Neural progenitor cell (in vitro differentiated cells): ENCODE results near the gene ZCCHC3. TPM values are rescaled to one million over a fixed set of nuclear protein-coding genes. Genes with fewer than 3 reads are reported as not detected.

Source experiments
- DNase-seq: peaks from one replicate; pipeline ENCODE4 v3.0.0-alpha.2; 2016; ENCODE audit warnings: low spot score
- H2AFZ ChIP-seq: fragments of 200-600 bp; sonication (generic); replicated peaks from 2 replicates; pipeline ENCODE4 v1.6.1; 2016; ENCODE audit warnings: antibody characterized with exemption
- H3F3A ChIP-seq: fragments of 200-600 bp; sonication (generic); 2 replicates; pipeline ENCODE4 v1.6.1; 2016; ENCODE audit warnings: antibody characterized with exemption, low read depth
- H3K27ac ChIP-seq: fragments of 200-600 bp; sonication (generic); 2 replicates; pipeline ENCODE4 v1.5.1; 2016; ENCODE audit warnings: mild to moderate bottlenecking
- H3K27me3 ChIP-seq: fragments of 200-600 bp; sonication (generic); 2 replicates; pipeline ENCODE4 v1.6.1; 2016; ENCODE audit warnings: mild to moderate bottlenecking, moderate library complexity
- H3K36me3 ChIP-seq: fragments of 200-600 bp; sonication (generic); 2 replicates; pipeline ENCODE4 v1.5.1; 2016
- H3K4me1 ChIP-seq: fragments of 200-600 bp; sonication (generic); 2 replicates; pipeline ENCODE4 v1.6.1; 2016; ENCODE audit warnings: mixed run types
- H3K4me2 ChIP-seq: fragments of 200-600 bp; sonication (generic); 2 replicates; pipeline ENCODE4 v1.6.1; 2016
- H3K4me3 ChIP-seq: fragments of 200-600 bp; sonication (generic); 2 replicates; pipeline ENCODE4 v1.5.1; 2016
- H3K79me2 ChIP-seq: fragments of 200-600 bp; sonication (generic); 2 replicates; pipeline ENCODE4 v1.6.1; 2016; ENCODE audit warnings: low read depth
- H3K9ac ChIP-seq: fragments of 200-600 bp; sonication (generic); 2 replicates; pipeline ENCODE4 v1.6.1; 2016
- H3K9me3 ChIP-seq: fragments of 200-600 bp; sonication (generic); 2 replicates; pipeline ENCODE4 v1.5.1; 2016; ENCODE audit warnings: low read depth
- H4K20me1 ChIP-seq: fragments of 200-600 bp; sonication (generic); 2 replicates; pipeline ENCODE4 v1.6.1; 2016; ENCODE audit warnings: low read depth
- H3K27ac Mint-ChIP-seq: 3 replicates; pipeline ENCODE4 v1.8.0; 2021; ENCODE audit warnings: mixed read lengths
- H3K27me3 Mint-ChIP-seq: 2 replicates; pipeline ENCODE4 v1.8.0; 2022; ENCODE audit warnings: low read depth, mild to moderate bottlenecking, inconsistent platforms, moderate library complexity, mixed read lengths; ENCODE audit not compliant: insufficient read depth
- H3K36me3 Mint-ChIP-seq: 3 replicates; pipeline ENCODE4 v1.8.0; 2021; ENCODE audit warnings: mixed read lengths
- H3K4me1 Mint-ChIP-seq: 3 replicates; pipeline ENCODE4 v1.8.0; 2021; ENCODE audit warnings: mixed read lengths
- H3K4me3 Mint-ChIP-seq: 3 replicates; pipeline ENCODE4 v1.8.0; 2021; ENCODE audit warnings: mild to moderate bottlenecking, moderate library complexity, mixed read lengths
- H3K9me3 Mint-ChIP-seq: 3 replicates; pipeline ENCODE4 v1.8.0; 2020; ENCODE audit warnings: mixed read lengths
- EZH2 ChIP-seq: fragments of 200-600 bp; sonication (generic); IDR thresholded peaks from 2 replicates; pipeline ENCODE4 v1.6.1; 2017; ENCODE audit warnings: antibody characterized with exemption, mild to moderate bottlenecking, moderate library complexity
- EZH2phosphoT487 ChIP-seq: fragments of 200-600 bp; sonication (generic); IDR thresholded peaks from 2 replicates; pipeline ENCODE4 v1.6.1; 2017; ENCODE audit warnings: antibody characterized with exemption
- total RNA-seq: library from RNA; depleted of rRNA; stranded (reverse); fragments of >200 nt; gene quantifications from 2 replicates; pipeline ENCODE4 v1.2.3, GENCODE V29; 2015; ENCODE audit warnings: low replicate concordance
- TF ChIP-seq, protein P1 (sequence below): fragments of 200-600 bp; sonication (generic); IDR thresholded peaks from 2 replicates; pipeline ENCODE4 v1.5.1; 2017; ENCODE audit warnings: antibody characterized with exemption, mild to moderate bottlenecking

The ZCCHC3 gene
- total RNA-seq, 1 donor from 2014 or later, result 24.2 TPM

DNA sequence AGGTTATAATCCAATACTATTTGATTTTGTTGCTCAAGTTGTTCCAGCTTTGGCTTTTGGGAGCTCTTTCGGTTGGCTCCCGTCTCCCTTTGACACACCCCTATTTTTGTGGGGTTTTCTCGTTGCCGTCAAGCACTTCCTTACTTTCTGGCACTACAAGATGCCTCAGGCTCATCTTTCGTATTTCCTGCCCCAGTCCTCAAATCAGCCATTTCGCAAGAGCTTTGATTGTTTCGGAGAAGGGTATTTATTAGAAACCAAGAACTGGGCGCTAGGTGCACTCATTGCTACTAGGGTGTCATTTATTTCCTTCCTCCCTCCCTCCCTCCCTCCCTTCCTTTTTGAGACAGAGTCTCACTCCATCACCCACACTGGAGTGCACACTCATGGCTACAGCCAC, 14.7 kb downstream of the ZCCHC3 start:
- Histone ChIP-seq H3F3A (peaks cover 17% of the 10 kb centered on the region), H3K36me3 (no peaks in the 10 kb centered on the region), H3K4me3 (no peak overlapping the region), H3K4me2 (no peak overlapping the region), H3K27me3 (no peaks in the 10 kb centered on the region), H3K79me2 (no peaks in the 10 kb centered on the region), H3K9ac (no peak overlapping the region), H3K27ac (no peak overlapping the region), H2AFZ (no peak overlapping the region), H3K4me1 (peaks cover 18% of the 10 kb centered on the region), H4K20me1 (no peaks in the 10 kb centered on the region), H3K9me3 (no peaks in the 10 kb centered on the region)
- no peak for DNase-seq
- peaks cover 2% of the 10 kb centered on the region for H3K27me3 Mint-ChIP-seq
- peaks cover 6% of the 10 kb centered on the region for H3K36me3 Mint-ChIP-seq
- H3K4me1 Mint-ChIP-seq, result peaks cover 30% of the 10 kb centered on the region
- no peaks in the 10 kb centered on the region for H3K9me3 Mint-ChIP-seq
- no peak overlapping the region for H3K4me3 Mint-ChIP-seq
- peak overlapping the region; percentile 50 for H3K27ac Mint-ChIP-seq
- no peak for TF ChIP-seq EZH2phosphoT487
- TF ChIP-seq, protein P1, sequence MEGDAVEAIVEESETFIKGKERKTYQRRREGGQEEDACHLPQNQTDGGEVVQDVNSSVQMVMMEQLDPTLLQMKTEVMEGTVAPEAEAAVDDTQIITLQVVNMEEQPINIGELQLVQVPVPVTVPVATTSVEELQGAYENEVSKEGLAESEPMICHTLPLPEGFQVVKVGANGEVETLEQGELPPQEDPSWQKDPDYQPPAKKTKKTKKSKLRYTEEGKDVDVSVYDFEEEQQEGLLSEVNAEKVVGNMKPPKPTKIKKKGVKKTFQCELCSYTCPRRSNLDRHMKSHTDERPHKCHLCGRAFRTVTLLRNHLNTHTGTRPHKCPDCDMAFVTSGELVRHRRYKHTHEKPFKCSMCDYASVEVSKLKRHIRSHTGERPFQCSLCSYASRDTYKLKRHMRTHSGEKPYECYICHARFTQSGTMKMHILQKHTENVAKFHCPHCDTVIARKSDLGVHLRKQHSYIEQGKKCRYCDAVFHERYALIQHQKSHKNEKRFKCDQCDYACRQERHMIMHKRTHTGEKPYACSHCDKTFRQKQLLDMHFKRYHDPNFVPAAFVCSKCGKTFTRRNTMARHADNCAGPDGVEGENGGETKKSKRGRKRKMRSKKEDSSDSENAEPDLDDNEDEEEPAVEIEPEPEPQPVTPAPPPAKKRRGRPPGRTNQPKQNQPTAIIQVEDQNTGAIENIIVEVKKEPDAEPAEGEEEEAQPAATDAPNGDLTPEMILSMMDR, result no peak
- TF ChIP-seq EZH2, result no peak

DNA sequence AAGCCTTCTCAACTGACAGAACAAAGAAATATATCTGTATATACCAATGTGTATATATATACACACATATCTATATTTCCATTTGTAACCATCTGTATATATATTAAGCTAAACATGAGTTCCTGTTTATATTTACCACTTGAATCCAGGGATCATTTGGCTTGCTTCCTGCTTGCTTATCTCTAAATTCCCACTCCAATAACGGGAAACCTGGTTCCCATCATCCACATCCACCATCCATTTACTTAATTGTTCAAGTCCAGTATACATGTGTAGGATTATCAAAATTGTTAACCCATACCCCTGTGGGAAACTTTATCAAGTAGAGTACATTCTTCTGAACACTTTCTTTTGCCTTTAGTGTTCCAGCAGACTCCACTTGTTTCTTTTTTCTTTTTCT, 15.5 kb downstream of the ZCCHC3 start:
- DNase-seq, result no peak
- peaks cover 30% of the 10 kb centered on the region for H3K4me1 Mint-ChIP-seq
- H3K4me1 ChIP-seq, result peaks cover 18% of the 10 kb centered on the region
- H3K27ac Mint-ChIP-seq, result no peak overlapping the region
- no peak overlapping the region for H3K9ac ChIP-seq
- no peak overlapping the region for H3K4me3 Mint-ChIP-seq
- H3K4me2 ChIP-seq, result no peak overlapping the region
- H3K9me3 ChIP-seq, result no peaks in the 10 kb centered on the region
- H3K27me3 ChIP-seq, result no peaks in the 10 kb centered on the region
- peaks cover 9% of the 10 kb centered on the region for H3K36me3 Mint-ChIP-seq
- H3K36me3 ChIP-seq, result no peaks in the 10 kb centered on the region
- H3K79me2 ChIP-seq, result no peaks in the 10 kb centered on the region
- H4K20me1 ChIP-seq, result no peaks in the 10 kb centered on the region
- H3K27me3 Mint-ChIP-seq, result peaks cover 4% of the 10 kb centered on the region
- H3K4me3 ChIP-seq, result no peak overlapping the region
- TF ChIP-seq, protein P1, result no peak
- no peak for TF ChIP-seq EZH2phosphoT487
- H3K27ac ChIP-seq, result no peak overlapping the region
- no peaks in the 10 kb centered on the region for H3K9me3 Mint-ChIP-seq
- peaks cover 17% of the 10 kb centered on the region for H3F3A ChIP-seq
- no peak overlapping the region for H2AFZ ChIP-seq

DNA sequence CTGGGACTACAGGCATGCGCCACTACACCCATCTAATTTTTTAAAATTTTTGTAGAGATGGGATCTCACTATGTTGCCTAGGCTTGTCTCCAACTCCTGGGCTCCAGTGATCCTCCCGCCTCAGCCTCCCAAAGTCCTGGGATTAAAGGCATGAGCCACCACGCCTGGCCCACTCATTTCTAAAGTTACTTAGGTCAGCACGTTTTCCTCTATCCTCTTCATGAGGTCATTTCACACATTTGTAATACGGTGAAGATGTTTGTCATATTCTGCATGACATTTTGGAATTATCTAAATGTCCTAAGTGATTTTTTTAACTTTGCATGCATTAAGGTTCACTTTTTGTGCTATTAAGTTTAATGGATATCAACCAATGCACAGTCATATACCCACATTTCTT, 16.0 kb downstream of the ZCCHC3 start:
- Histone ChIP-seq H3K27ac (no peak overlapping the region), H3K27me3 (no peaks in the 10 kb centered on the region), H2AFZ (no peak overlapping the region), H3K36me3 (no peaks in the 10 kb centered on the region), H3K4me1 (peaks cover 18% of the 10 kb centered on the region), H3K79me2 (no peaks in the 10 kb centered on the region), H3K9me3 (no peaks in the 10 kb centered on the region), H3F3A (peaks cover 17% of the 10 kb centered on the region), H3K9ac (no peak overlapping the region), H3K4me2 (no peak overlapping the region), H4K20me1 (no peaks in the 10 kb centered on the region), H3K4me3 (no peak overlapping the region)
- H3K4me1 Mint-ChIP-seq, result peaks cover 25% of the 10 kb centered on the region
- peaks cover 9% of the 10 kb centered on the region for H3K36me3 Mint-ChIP-seq
- TF ChIP-seq, protein P1, result no peak
- TF ChIP-seq EZH2phosphoT487, result no peak
- no peak for TF ChIP-seq EZH2
- H3K9me3 Mint-ChIP-seq, result no peaks in the 10 kb centered on the region
- H3K4me3 Mint-ChIP-seq, result no peak overlapping the region
- no peak overlapping the region for H3K27ac Mint-ChIP-seq
- DNase-seq, result no peak
- peaks cover 4% of the 10 kb centered on the region for H3K27me3 Mint-ChIP-seq
